Suppressor macrophage treated with lipopolysaccharide for 4 hours (primary cell): ENCODE measurements around the gene FEZF1.
"Not testable (repeated sequence)": the region's sequence is repeated elsewhere in the genome, so short reads cannot be mapped to it uniquely, and the experiment has no call there.

ENCODE experiments used
- DNase-seq: peaks from one replicate; pipeline ENCODE4 v3.0.0-alpha.2; 2020

FEZF1 gene

GRCh38 chr7:122306320-122307227 is 2.0 kb upstream of the FEZF1 start:
- no peak for DNase-seq

GRCh38 chr7:122305475-122306319 is 1.1 kb upstream of the FEZF1 start:
- no peak for DNase-seq

DNA sequence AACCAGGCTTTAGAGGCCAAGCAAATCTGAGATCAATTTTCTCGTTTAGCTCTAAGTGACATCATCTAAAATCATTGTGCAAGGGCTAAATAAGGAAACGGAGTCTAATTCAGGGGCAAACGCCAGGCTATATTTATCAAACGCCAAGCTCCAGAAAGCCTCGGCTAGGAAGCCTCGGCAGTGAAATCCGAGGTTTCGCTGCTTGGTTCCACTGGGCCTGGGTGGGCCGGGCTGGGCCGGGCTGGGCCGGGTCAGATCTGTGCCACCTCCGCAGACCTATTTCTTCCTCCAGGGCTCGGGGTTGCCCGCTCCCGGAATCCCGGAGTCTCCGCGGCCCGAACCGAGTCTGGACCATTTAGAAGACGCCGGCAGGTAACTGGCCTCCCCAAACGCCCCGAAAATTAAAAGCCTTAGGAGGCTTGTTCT is 459 bp upstream of the FEZF1 start:
- no peak for DNase-seq

GRCh38 chr7:122303531-122304318 is 825 bp downstream of the FEZF1 start:
- no peak for DNase-seq

- no peak for DNase-seq
Observed at GRCh38 chr7:122302761-122303530, 1.6 kb downstream of the FEZF1 start.

- DNase-seq, result no peak
Observed at GRCh38 chr7:122301858-122302760, 2.4 kb downstream of the FEZF1 start.

DNA sequence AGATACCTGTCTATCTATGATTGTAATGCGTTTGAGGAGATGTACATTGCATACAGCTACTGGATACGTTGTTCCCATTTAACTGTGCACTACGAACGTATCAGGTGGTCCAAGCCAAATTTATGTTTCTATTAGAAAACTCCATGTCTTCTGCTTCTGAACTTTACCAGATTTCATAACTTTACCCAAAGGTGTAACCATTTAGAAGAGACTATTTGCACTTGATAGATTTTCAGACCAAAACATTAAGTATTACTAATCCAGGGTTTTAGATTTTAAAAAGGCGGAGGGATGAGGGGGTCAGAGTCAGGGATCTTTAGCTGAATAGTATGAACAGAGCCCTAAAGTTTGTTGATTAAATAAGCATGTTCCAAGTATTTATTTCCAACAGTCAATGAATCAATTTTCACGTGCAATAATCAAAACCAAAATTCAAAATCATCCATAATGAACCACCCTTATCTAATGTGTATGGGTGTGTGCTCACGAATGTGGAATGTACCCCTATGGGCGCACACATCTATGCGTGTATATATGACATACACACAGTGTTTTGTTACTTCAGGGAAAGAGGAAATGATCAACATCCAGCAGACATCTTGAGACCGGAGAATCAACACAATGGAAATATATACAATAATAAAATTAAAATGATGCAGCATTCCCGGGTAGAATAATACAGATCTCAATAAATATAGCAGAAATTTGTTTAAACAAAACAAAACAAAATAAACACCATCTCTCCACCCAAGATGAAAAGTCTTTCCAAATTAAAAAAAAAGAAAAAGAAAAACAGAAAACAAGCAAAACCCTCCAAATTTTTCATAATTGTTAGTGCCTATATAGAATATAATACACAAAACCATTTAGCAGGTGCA is 3.4 kb downstream of the FEZF1 start:
- DNase-seq, result no peak

GRCh38 chr7:122300211-122300932 is 4.2 kb downstream of the FEZF1 start:
- DNase-seq, result no peak

- DNase-seq, result no peak
Observed at GRCh38 chr7:122299624-122300210, 4.8 kb downstream of the FEZF1 start.

DNA sequence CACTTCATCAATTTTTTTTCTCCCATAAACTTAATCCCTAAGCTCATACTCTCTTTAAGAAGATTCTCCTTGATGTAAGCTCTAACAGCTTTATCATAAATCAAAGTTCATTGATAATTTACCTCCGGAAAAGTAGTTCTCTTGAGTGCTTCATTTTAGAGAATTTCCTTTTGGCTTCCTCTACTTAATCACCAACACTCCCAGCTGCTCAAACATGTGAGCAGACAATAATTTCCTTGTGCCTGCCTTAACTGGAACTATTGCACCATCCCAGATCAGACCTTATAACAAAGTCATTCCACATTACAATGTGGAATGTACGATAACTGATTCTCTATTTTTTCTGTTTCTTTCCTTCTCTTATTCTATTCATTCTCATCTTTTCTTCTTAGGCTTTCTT is 5.9 kb downstream of the FEZF1 start:
- no peak for DNase-seq

- no peak for DNase-seq
Observed at GRCh38 chr7:122298131-122298530, 6.4 kb downstream of the FEZF1 start.

GRCh38 chr7:122291189-122291588 is 13.4 kb downstream of the FEZF1 start:
- no peak for DNase-seq

DNA sequence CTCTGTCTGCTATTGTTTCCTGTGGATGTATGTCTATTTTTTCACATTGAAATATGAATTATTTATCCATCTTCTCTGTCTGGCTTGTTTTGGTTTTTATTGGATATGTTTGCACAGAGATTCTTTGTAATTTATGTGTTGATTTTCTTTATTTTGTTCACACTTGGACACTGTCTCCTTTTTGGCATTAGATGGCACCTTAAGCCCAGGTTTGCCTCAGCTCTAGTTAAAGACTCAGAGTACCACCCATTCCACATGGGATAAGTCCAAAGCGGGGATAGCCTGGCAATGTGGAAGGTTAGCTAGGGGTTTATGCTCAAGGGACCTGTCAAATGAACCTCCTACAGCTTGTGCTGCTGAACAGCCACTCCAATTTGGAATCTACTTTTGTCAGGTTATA is 14.1 kb downstream of the FEZF1 start:
- DNase-seq, result no peak

- no peak for DNase-seq
Observed at GRCh38 chr7:122289426-122289825, 15.1 kb downstream of the FEZF1 start.

- DNase-seq, result not testable (repeated sequence)
Observed at GRCh38 chr7:122284608-122285007, 19.9 kb downstream of the FEZF1 start.

GRCh38 chr7:122273117-122273516 is 31.4 kb downstream of the FEZF1 start:
- no peak for DNase-seq

GRCh38 chr7:122269241-122269640 is 35.3 kb downstream of the FEZF1 start:
- no peak for DNase-seq

DNA sequence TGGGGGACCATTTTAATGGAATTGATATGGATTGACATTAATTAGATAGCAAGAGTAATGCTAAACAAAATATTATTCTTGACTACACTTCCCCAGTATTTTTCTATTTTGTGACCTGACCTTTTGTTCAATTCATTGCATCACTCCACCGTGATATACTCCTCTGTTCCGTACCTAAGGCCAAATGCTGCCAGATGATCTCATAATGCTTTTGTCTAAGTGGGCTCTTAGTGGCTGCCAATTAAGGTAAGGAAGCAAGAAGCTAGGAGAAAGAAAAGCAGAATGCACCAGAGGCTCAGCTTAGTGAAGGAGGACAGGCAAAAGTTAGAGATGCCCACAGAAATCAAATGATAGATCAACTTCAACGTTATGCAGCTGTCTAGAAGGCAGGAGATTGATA is 36.4 kb downstream of the FEZF1 start:
- no peak for DNase-seq

DNA sequence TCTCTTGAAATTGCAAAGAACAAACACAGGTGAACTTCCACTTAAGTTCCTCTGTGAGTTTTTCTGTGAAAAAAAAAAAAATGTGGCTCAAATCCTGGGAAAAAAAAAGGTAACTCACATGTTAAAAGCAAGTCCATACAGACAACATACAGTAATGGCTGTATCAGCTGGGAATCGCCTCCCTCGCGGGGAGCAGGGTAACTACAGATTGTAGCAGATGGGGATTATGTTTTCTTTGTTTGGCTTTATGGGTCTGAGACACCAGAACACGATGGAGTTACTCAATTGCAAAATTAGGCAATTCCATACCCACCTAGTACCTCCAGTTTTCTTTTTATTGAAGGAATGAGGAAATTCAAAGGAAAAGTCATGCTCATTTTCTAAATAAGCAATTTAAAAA is 42.3 kb downstream of the FEZF1 start:
- no peak for DNase-seq
